Measurements from ENCODE around the gene RBSN. TPM values are rescaled to one million over a fixed set of nuclear protein-coding genes. Genes with fewer than 3 reads are reported as not detected.

RBSN gene
- total RNA-seq, 3 donors from 2014 or later (not counting 1 experiment from before 2014, with no cell fraction given), result 27.6 to 34.4 (median 29.4) TPM

- no peaks in the 10 kb centered on the region for H3K9me3 Mint-ChIP-seq
- H3K4me1 ChIP-seq (ENCODE audit: control insufficient read depth, insufficient read depth, low read length), result peaks cover 4% of the 10 kb centered on the region
- H3K4me1 Mint-ChIP-seq, result peaks cover 8 to 12% of the 10 kb centered on the region in 2 donors
- H3K4me3 Mint-ChIP-seq, result no peak overlapping the region
- no peaks in the 10 kb centered on the region for H3K27me3 Mint-ChIP-seq (ENCODE audit: low read depth in 2 of 2)
- TF ChIP-seq CTCF (IDR thresholded peaks at IDR 0.05), result no peak
- H3K27ac ChIP-seq (ENCODE audit: low read length), result no peak overlapping the region
- no peaks in the 10 kb centered on the region for H3K27me3 ChIP-seq (ENCODE audit: control insufficient read depth, insufficient read depth, low read length)
- DNase-seq, result no peak
- no peaks in the 10 kb centered on the region for H3K9me3 ChIP-seq (ENCODE audit: control insufficient read depth, insufficient read depth, low read length)
- no peak overlapping the region for H3K4me3 ChIP-seq (ENCODE audit: low read length)
- no peak for ATAC-seq
- intact Hi-C loops (cut with micrococcal nuclease), result no loop called here
- 57% methylated on average over 1 of the region's 1 CpG for WGBS (ENCODE audit: insufficient coverage)
- H3K27ac Mint-ChIP-seq, result peak overlapping the region in 1 of 2 donors; percentile 35
- H3K36me3 Mint-ChIP-seq, result no peaks in the 10 kb centered on the region
- peaks cover 22% of the 10 kb centered on the region for H3K36me3 ChIP-seq (ENCODE audit: control insufficient read depth, insufficient read depth, low read length)
Observed at GRCh38 chr3:15069441-15069840, 29.5 kb downstream of the RBSN start.

GRCh38 chr3:15066467-15066866 is 32.5 kb downstream of the RBSN start:
- ATAC-seq, result no peak
- no peaks in the 10 kb centered on the region for H3K36me3 Mint-ChIP-seq

GRCh38 chr3:15065550-15066007 is 33.4 kb downstream of the RBSN start:
- peaks cover 16% of the 10 kb centered on the region for H3K4me1 ChIP-seq (ENCODE audit: control insufficient read depth, insufficient read depth, low read length)
- Mint-ChIP-seq H3K27ac (peak overlapping the region; percentile 84 to 92), H3K36me3 (no peaks in the 10 kb centered on the region), H3K9me3 (no peaks in the 10 kb centered on the region), H3K27me3 (ENCODE audit: low read depth in 2 of 2) (no peaks in the 10 kb centered on the region), H3K4me3 (peak overlapping the region; percentile 94), H3K4me1 (peaks cover 17 to 26% of the 10 kb centered on the region in 2 donors)
- H3K27me3 ChIP-seq (ENCODE audit: control insufficient read depth, insufficient read depth, low read length), result no peaks in the 10 kb centered on the region
- ATAC-seq (no peak), DNase-seq (no peak)
- H3K4me3 ChIP-seq (ENCODE audit: low read length), result peak overlapping the region; percentile 70
- TF ChIP-seq CTCF (IDR thresholded peaks at IDR 0.05), result no peak
- intact Hi-C loops (cut with micrococcal nuclease), result loop anchor here (1.0 to 2.0 kb wide), 2 partner anchors 14 to 33 kb away; partner anchors contain the start of gene RBSN
- H3K36me3 ChIP-seq (ENCODE audit: control insufficient read depth, insufficient read depth, low read length), result no peaks in the 10 kb centered on the region
- H3K9me3 ChIP-seq (ENCODE audit: control insufficient read depth, insufficient read depth, low read length), result no peaks in the 10 kb centered on the region
- WGBS (ENCODE audit: insufficient coverage), result 68% methylated on average over 15 of the region's 16 CpGs
- no peak overlapping the region for H3K27ac ChIP-seq (ENCODE audit: low read length)

More at GRCh38 chr3:15066467-15066866, 32.5 kb downstream of the RBSN start:
- Histone ChIP-seq H3K27ac (ENCODE audit: low read length) (no peak overlapping the region), H3K4me3 (ENCODE audit: low read length) (no peak overlapping the region), H3K36me3 (ENCODE audit: control insufficient read depth, insufficient read depth, low read length) (peaks cover 1% of the 10 kb centered on the region), H3K9me3 (ENCODE audit: control insufficient read depth, insufficient read depth, low read length) (no peaks in the 10 kb centered on the region), H3K4me1 (ENCODE audit: control insufficient read depth, insufficient read depth, low read length) (peaks cover 16% of the 10 kb centered on the region), H3K27me3 (ENCODE audit: control insufficient read depth, insufficient read depth, low read length) (no peaks in the 10 kb centered on the region)
- Mint-ChIP-seq H3K27me3 (ENCODE audit: low read depth in 2 of 2) (no peaks in the 10 kb centered on the region), H3K27ac (no peak overlapping the region), H3K4me3 (peak overlapping the region; percentile 45), H3K9me3 (no peaks in the 10 kb centered on the region), H3K4me1 (peaks cover 17 to 26% of the 10 kb centered on the region in 2 donors)
- no peak for DNase-seq
- intact Hi-C loops (cut with micrococcal nuclease), result no loop called here
- 96% methylated on average over 3 of the region's 3 CpGs for WGBS (ENCODE audit: insufficient coverage)
- TF ChIP-seq CTCF (IDR thresholded peaks at IDR 0.05), result no peak
